Right cardiac atrium (tissue), 5 donors: ENCODE data around the gene TUBG1. TPM values are rescaled to one million over a fixed set of nuclear protein-coding genes. Genes with fewer than 3 reads are reported as not detected.
"Not testable (repeated sequence)": the region's sequence is repeated elsewhere in the genome, so short reads cannot be mapped to it uniquely, and the experiment has no call there.

Experiments used
- ATAC-seq, 2 donors: fragments of 200-7000 bp; cut with Tn5 transposase; one replicate each; pipeline versions ENCODE4 v1.8.0 to v1.9.1; 2020; ENCODE audit warnings: moderate library complexity in 2 of 2, mild to moderate bottlenecking in 1 of 2
- DNase-seq, 3 donors: peaks; one replicate each; pipeline ENCODE4 v3.0.0-alpha.2; 2020
- H3K27ac ChIP-seq: one replicate; pipeline ENCODE4 v1.5.1; 2013; ENCODE audit warnings: mild to moderate bottlenecking, low read length, control low read depth, moderate library complexity
- H3K27me3 ChIP-seq: one replicate; pipeline ENCODE4 v1.6.1; 2013; ENCODE audit not compliant: control insufficient read depth, insufficient read depth
- H3K4me1 ChIP-seq: one replicate; pipeline ENCODE4 v1.6.1; 2013; ENCODE audit warnings: low read length; ENCODE audit not compliant: control insufficient read depth, insufficient read depth
- H3K4me3 ChIP-seq: one replicate; pipeline ENCODE4 v1.5.1; 2013; ENCODE audit warnings: low read length, control low read depth
- H3K9me3 ChIP-seq: one replicate; pipeline ENCODE4 v1.6.1; 2013; ENCODE audit warnings: low read length; ENCODE audit not compliant: control insufficient read depth
- WGBS: extraction: QIAGEN DNeasy Blood & Tissue Kit; methylation state at CpG from one replicate; pipeline ENCODE4 v1.1.7; 2013; 5-methylcytosine and 5-hydroxymethylcytosine counted together
- intact Hi-C, 4 donors: fragments of 100-400 bp; cut with DNase I; formaldehyde crosslinking; loops; one replicate each; pipeline versions ENCODE4 v1.11.0 to v1.14.0; 2022 to 2023
- polyA plus RNA-seq: library from polyadenylated mRNA; stranded (reverse); fragments of 200-250 nt; gene quantifications from one replicate; pipeline ENCODE4 v1.2.3, GENCODE V29; 2013
- total RNA-seq, 4 donors: library from RNA; stranded (reverse); fragmentation: NEBNext Ultra II Directional; extraction: Animal tissue kit (Norgen Biotek cat#: 25700); gene quantifications; one replicate each; pipeline ENCODE4 v1.2.1, GENCODE V29; 2021
- donor health status: healthy with polysubstance abuse.
- donor health status: DM: no; HTN: yes; CAD: no.
- donor health status: DM: no; HTN: no; CAD: no.
- donor health status: DM: no; HTN: yes; CAD: no; lungs with severe emphysema.
- donor health status: DM: yes; HTN: yes; CAD: no.

TUBG1 gene
- total and polyA plus RNA-seq, 5 donors: 34.3 to 60.7 (median 48.9) TPM

- Histone ChIP-seq H3K9me3 (no peaks in the 10 kb centered on the region), H3K27me3 (no peaks in the 10 kb centered on the region), H3K27ac (no peak overlapping the region), H3K4me3 (peak overlapping the region; percentile 66), H3K4me1 (peaks cover 5% of the 10 kb centered on the region)
- intact Hi-C loops: loop anchor here (5.0 to 10.0 kb wide), 5 partner anchors 35 to 77 kb away; partner anchors contain the start of genes CCR10 (in 2 of the 4), CNTNAP1 (in 2 of the 4) and PLEKHH3 (in 2 of the 4)
- WGBS: 27% methylated on average over 3 of the region's 3 CpGs
- DNase-seq: no peak
- ATAC-seq: no peak
Observed at GRCh38 chr17:42607769-42608168, 1.7 kb upstream of the TUBG1 start.

GRCh38 chr17:42608305-42609181 is 940 bp upstream of the TUBG1 start:
- under 1% methylated on average over 30 of the region's 30 CpGs for whole genome bisulfite sequencing
- intact Hi-C loops: loop anchor here (5.0 to 10.0 kb wide), 5 partner anchors 36 to 76 kb away; partner anchors contain the start of genes CCR10 (in 2 of the 4), CNTNAP1 (in 2 of the 4) and PLEKHH3 (in 2 of the 4)
- Histone ChIP-seq H3K9me3 (no peaks in the 10 kb centered on the region), H3K27ac (peak overlapping the region; percentile 74), H3K4me3 (peak overlapping the region; percentile 66), H3K27me3 (no peaks in the 10 kb centered on the region), H3K4me1 (peaks cover 5% of the 10 kb centered on the region)
- DNase-seq: peak in 2 of 3 donors; percentile 63 to 66
- peak; percentile 72 to 77 for ATAC-seq

- not testable (repeated sequence) for H3K27me3 ChIP-seq
Observed at GRCh38 chr17:42609814-42610801, 625 bp downstream of the TUBG1 start.

GRCh38 chr17:42612013-42612412 is 2.5 kb downstream of the TUBG1 start:
- intact Hi-C loops: no loop called here
- Histone ChIP-seq H3K9me3 (no peaks in the 10 kb centered on the region), H3K4me1 (peaks cover 3% of the 10 kb centered on the region), H3K27ac (no peak overlapping the region), H3K4me3 (no peak overlapping the region), H3K27me3 (no peaks in the 10 kb centered on the region)
- DNase-seq (peak in 1 of 3 donors; percentile 28), ATAC-seq (no peak)
- WGBS: 94% methylated on average over 4 of the region's 4 CpGs

More at GRCh38 chr17:42609814-42610801, 625 bp downstream of the TUBG1 start:
- DNase-seq: peak in 2 of 3 donors; percentile 68 to 79
- not testable (repeated sequence) for H3K9me3 ChIP-seq, H3K4me1 ChIP-seq
- Histone ChIP-seq H3K27ac (peak overlapping the region; percentile 65), H3K4me3 (peak overlapping the region; percentile 61)
- intact Hi-C loops: loop anchor here (5.0 to 10.0 kb wide), 5 partner anchors 38 to 75 kb away; partner anchors contain the start of genes CCR10 (in 2 of the 4), CNTNAP1 (in 2 of the 4) and PLEKHH3 (in 2 of the 4)
- 13% methylated on average over 35 of the region's 42 CpGs for WGBS
- peak; percentile 50 to 65 for ATAC-seq

- H3K27ac ChIP-seq: no peak overlapping the region
- H3K9me3 ChIP-seq: no peaks in the 10 kb centered on the region
- H3K4me1 ChIP-seq: peaks cover 7% of the 10 kb centered on the region
- H3K4me3 ChIP-seq: no peak overlapping the region
- ATAC-seq (no peak), DNase-seq (peak in 1 of 3 donors; percentile 13)
- WGBS: 95% methylated on average over 17 of the region's 17 CpGs
- intact Hi-C loops: no loop called here
- no peaks in the 10 kb centered on the region for H3K27me3 ChIP-seq
Observed at GRCh38 chr17:42613699-42614295, 4.3 kb downstream of the TUBG1 start.

- 39% methylated on average over 4 of the region's 4 CpGs for WGBS
- Histone ChIP-seq H3K4me1 (peaks cover 5% of the 10 kb centered on the region), H3K27ac (peak overlapping the region; percentile 38), H3K27me3 (no peaks in the 10 kb centered on the region), H3K4me3 (no peak overlapping the region), H3K9me3 (no peaks in the 10 kb centered on the region)
- intact Hi-C loops: loop anchor here in 1 of 4 donors (5.0 kb wide), 1 partner anchor 34 kb away; no protein-coding TSS in a partner anchor
- peak; percentile 18 to 27 for ATAC-seq
- DNase-seq: peak in 1 of 3 donors; percentile 34
Observed at GRCh38 chr17:42617956-42618431, 8.5 kb downstream of the TUBG1 start.

GRCh38 chr17:42618442-42619150 is 9.1 kb downstream of the TUBG1 start:
- Histone ChIP-seq H3K4me3 (no peak overlapping the region), H3K4me1 (peaks cover 5% of the 10 kb centered on the region), H3K9me3 (no peaks in the 10 kb centered on the region), H3K27me3 (no peaks in the 10 kb centered on the region), H3K27ac (peak overlapping the region; percentile 38)
- DNase-seq (peak; percentile 22 to 74 (median 60)), ATAC-seq (peak; percentile 69 to 88)
- WGBS: 21% methylated on average over 9 of the region's 9 CpGs
- intact Hi-C loops: loop anchor here in 1 of 4 donors (5.0 kb wide), 1 partner anchor 34 kb away; no protein-coding TSS in a partner anchor

- intact Hi-C loops, H3K4me3 ChIP-seq, H3K27ac ChIP-seq: not testable (repeated sequence)
Observed at GRCh38 chr17:42621987-42622386, 12.5 kb downstream of the TUBG1 start.

GRCh38 chr17:42623271-42623670 is 13.8 kb downstream of the TUBG1 start:
- intact Hi-C loops: no loop called here
- no peak overlapping the region for H3K4me3 ChIP-seq
- H3K27me3 ChIP-seq: no peaks in the 10 kb centered on the region
- WGBS: 84% methylated on average over 2 of the region's 2 CpGs
- no peak for ATAC-seq
- H3K9me3 ChIP-seq: no peaks in the 10 kb centered on the region
- no peak overlapping the region for H3K27ac ChIP-seq
- H3K4me1 ChIP-seq: no peaks in the 10 kb centered on the region
- no peak for DNase-seq

More at GRCh38 chr17:42621987-42622386, 12.5 kb downstream of the TUBG1 start:
- 90% methylated on average over 3 of the region's 3 CpGs for WGBS
- DNase-seq: peak in 1 of 3 donors; percentile 2
- H3K4me1 ChIP-seq, H3K27me3 ChIP-seq, ATAC-seq, H3K9me3 ChIP-seq: not testable (repeated sequence)
